GM12891 (cell line): ENCODE data around the gene IL4R.
A peak's percentile ranks its signal among the peaks of the same experiment; 100 is the strongest.

Experiments
- DNase-seq: peaks from one replicate; pipeline ENCODE4 v3.0.0; 2011; ENCODE audit warnings: low spot score; ENCODE audit not compliant: insufficient read length
- FAIRE-seq: peaks from 2 replicates; lab custom pipeline; 2011; peaks lifted over from hg19 to GRCh38; lab: Jason Lieb, UNC
- PAX5 ChIP-seq: IDR thresholded peaks from 2 replicates; pipeline ENCODE4 v1.6.1; 2011; ENCODE audit warnings: low read length, moderate library complexity, mild to moderate bottlenecking; ENCODE audit not compliant: insufficient read depth, severe bottlenecking
- POLR2A ChIP-seq: IDR thresholded peaks from 2 replicates; pipeline ENCODE4 v1.6.1; 2011; ENCODE audit warnings: low read depth, low read length, control low read depth
- POLR2AphosphoS5 ChIP-seq: IDR thresholded peaks from 2 replicates; pipeline ENCODE4 v1.6.1; 2011; ENCODE audit warnings: low read depth, low read length, control low read depth
- POU2F2 ChIP-seq: IDR thresholded peaks from 2 replicates; pipeline ENCODE4 v1.6.1; 2011; ENCODE audit warnings: low read depth, mild to moderate bottlenecking, control low read depth, low read length, moderate library complexity
- SPI1 ChIP-seq: IDR thresholded peaks from 2 replicates; pipeline ENCODE4 v1.6.1; 2011; ENCODE audit warnings: low read depth, low read length, control low read depth
- TAF1 ChIP-seq: IDR thresholded peaks from 2 replicates; pipeline ENCODE4 v1.6.1; 2011; ENCODE audit warnings: low read depth, low read length, control low read depth

Gene IL4R

GRCh38 chr16:27365142-27366089, 51.6 kb downstream of the IL4R start:
- FAIRE-seq, result no peak
- DNase-seq, result no peak

GRCh38 chr16:27366687-27367460, 53.1 kb downstream of the IL4R start:
- no peak for DNase-seq
- TF ChIP-seq POU2F2, result no peak
- no peak for TF ChIP-seq TAF1
- TF ChIP-seq POLR2A, result no peak
- TF ChIP-seq SPI1, result no peak
- no peak for TF ChIP-seq PAX5
- TF ChIP-seq POLR2AphosphoS5, result no peak
- no peak for FAIRE-seq

More at GRCh38 chr16:27365142-27366089, 51.6 kb downstream of the IL4R start:
- TF ChIP-seq POLR2AphosphoS5, result peak; percentile 68; the same call in 1 of the 2 replicates
- no peak for TF ChIP-seq SPI1

- TF ChIP-seq SPI1 (peak; percentile 66), POU2F2 (peak; percentile 62; the same call in 1 of the 2 replicates), TAF1 (no peak), PAX5 (no peak), POLR2AphosphoS5 (0 out of 2 replicates have a peak, but pooled peaks have one; percentile 33), POLR2A (no peak)
- peak; percentile 99 for FAIRE-seq
- peak; percentile 60 for DNase-seq
Measured at GRCh38 chr16:27367461-27368357, 53.9 kb downstream of the IL4R start.

GRCh38 chr16:27368358-27368722, 54.6 kb downstream of the IL4R start:
- FAIRE-seq, result no peak
- TF ChIP-seq TAF1, result no peak
- 0 out of 2 replicates have a peak, but pooled peaks have one; percentile 2 for TF ChIP-seq POU2F2
- no peak for DNase-seq

GRCh38 chr16:27369806-27370205, 56.0 kb downstream of the IL4R start:
- FAIRE-seq (peak; percentile 40), DNase-seq (no peak)
- TF ChIP-seq POLR2AphosphoS5 (no peak), SPI1 (no peak), POU2F2 (no peak), PAX5 (no peak), POLR2A (no peak), TAF1 (no peak)

- DNase-seq, result no peak
- TF ChIP-seq SPI1, result no peak
- TF ChIP-seq TAF1, result no peak
- TF ChIP-seq POU2F2, result no peak
- no peak for TF ChIP-seq POLR2A
- no peak for TF ChIP-seq PAX5
- no peak for TF ChIP-seq POLR2AphosphoS5
- FAIRE-seq, result no peak
Measured at GRCh38 chr16:27370318-27370717, 56.5 kb downstream of the IL4R start.

- FAIRE-seq (peak; percentile 59), DNase-seq (no peak)
- no peak for TF ChIP-seq PAX5
- TF ChIP-seq POU2F2, result no peak
- no peak for TF ChIP-seq POLR2AphosphoS5
- TF ChIP-seq TAF1, result no peak
- TF ChIP-seq SPI1, result no peak
- TF ChIP-seq POLR2A, result no peak
Measured at GRCh38 chr16:27373312-27373711, 59.5 kb downstream of the IL4R start.

GRCh38 chr16:27374221-27374803, 60.5 kb downstream of the IL4R start:
- TF ChIP-seq POU2F2, result peak; percentile 47; the same call in 1 of the 2 replicates
- no peak for TF ChIP-seq TAF1
- TF ChIP-seq SPI1, result peak; percentile 83
- TF ChIP-seq POLR2A, result no peak
- TF ChIP-seq PAX5, result no peak
- TF ChIP-seq POLR2AphosphoS5, result no peak
- FAIRE-seq, result no peak
- no peak for DNase-seq
